Measurements from ENCODE around the gene USF2.
A peak's percentile ranks its signal among the peaks of the same experiment; 100 is the strongest.

DNA sequence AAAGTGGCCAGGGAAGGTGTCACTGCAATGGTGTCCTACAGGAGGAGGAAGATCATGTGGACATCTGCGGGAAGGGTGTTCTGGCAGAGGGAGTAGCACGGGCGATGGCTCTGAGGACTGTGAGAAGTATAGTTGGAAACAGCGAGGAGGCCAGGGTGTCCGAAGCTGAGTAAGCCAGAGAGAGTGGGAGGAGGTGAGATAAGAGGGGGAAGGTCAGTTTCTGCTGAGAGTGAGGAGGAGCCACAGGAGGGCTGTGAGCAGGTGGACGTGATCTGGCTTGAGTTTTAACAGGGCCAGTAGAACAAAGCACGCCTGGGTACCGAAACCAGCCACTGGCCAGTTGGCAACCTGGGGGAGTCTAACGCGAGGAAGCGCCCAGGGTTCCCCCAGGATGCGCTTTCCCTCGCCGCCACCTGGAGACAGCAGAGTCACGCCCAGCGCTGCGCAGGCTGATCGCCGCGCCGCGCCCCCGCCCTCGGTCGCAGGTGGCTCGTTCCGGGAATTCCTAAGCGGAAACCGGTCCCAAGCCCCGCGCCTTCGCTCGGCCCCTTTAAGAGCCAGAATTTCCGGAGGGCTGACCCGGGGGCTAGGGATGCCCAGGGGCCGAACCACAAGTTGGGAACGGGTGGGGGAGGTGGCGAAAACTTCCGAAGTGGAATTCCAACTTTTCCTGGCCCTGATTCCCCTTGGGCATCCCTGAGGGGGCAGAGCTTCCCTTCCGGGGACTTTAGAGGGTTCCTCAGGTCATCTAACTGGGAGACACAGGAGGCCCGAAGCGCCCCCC is 21.0 kb upstream of the USF2 start:
- peak; percentile 15 for TF ChIP-seq POLR2A (IDR thresholded peaks at IDR 0.05)
- TF ChIP-seq, protein P1, sequence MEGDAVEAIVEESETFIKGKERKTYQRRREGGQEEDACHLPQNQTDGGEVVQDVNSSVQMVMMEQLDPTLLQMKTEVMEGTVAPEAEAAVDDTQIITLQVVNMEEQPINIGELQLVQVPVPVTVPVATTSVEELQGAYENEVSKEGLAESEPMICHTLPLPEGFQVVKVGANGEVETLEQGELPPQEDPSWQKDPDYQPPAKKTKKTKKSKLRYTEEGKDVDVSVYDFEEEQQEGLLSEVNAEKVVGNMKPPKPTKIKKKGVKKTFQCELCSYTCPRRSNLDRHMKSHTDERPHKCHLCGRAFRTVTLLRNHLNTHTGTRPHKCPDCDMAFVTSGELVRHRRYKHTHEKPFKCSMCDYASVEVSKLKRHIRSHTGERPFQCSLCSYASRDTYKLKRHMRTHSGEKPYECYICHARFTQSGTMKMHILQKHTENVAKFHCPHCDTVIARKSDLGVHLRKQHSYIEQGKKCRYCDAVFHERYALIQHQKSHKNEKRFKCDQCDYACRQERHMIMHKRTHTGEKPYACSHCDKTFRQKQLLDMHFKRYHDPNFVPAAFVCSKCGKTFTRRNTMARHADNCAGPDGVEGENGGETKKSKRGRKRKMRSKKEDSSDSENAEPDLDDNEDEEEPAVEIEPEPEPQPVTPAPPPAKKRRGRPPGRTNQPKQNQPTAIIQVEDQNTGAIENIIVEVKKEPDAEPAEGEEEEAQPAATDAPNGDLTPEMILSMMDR (IDR thresholded peaks at IDR 0.05): peak in 3 of 4 experiments; percentile 48 to 84 (median 68)
